Esophagus muscularis mucosa (tissue), 4 donors: Measurements from ENCODE around the gene ELP6.

Source experiments
- CTCF ChIP-seq, 3 experiments: fragments of 200-600 bp in 2 of 3; fragments of 450-650 bp in 1 of 3; sonication (generic) in 2 of 3; IDR thresholded peaks; one replicate each; pipeline ENCODE4 v1.5.1; 2017 to 2019; ENCODE audit warnings: antibody characterized with exemption in 3 of 3, mild to moderate bottlenecking in 2 of 3, moderate library complexity in 1 of 3
- EP300 ChIP-seq: sonication (generic); formaldehyde crosslinking; IDR thresholded peaks from one replicate; pipeline ENCODE4 v1.6.1; 2017; ENCODE audit warnings: antibody characterized with exemption
- POLR2A ChIP-seq: fragments of 450-650 bp; IDR thresholded peaks from one replicate; pipeline ENCODE4 v1.6.1; 2017; ENCODE audit warnings: antibody characterized with exemption, moderate library complexity, mild to moderate bottlenecking, low read depth

- TF ChIP-seq CTCF (IDR thresholded peaks at IDR 0.05) (no peak), EP300 (no peak), POLR2A (no peak)
Observed at GRCh38 chr3:47553407-47553806, 39.9 kb upstream of the ELP6 start.
